H1 (cell line): ENCODE results near the gene ANAPC2. TPM values are rescaled to one million over a fixed set of nuclear protein-coding genes. Genes with fewer than 3 reads are reported as not detected.

Experiments used
- CTCF ChIA-PET: fragments of 300-600 bp; sonication (Branson Sonifier 250); formaldehyde crosslinking; loops from one replicate; lab custom pipeline; 2021; ENCODE audit not compliant: partially characterized antibody; lab: Charles Lee
- POLR2A ChIA-PET: fragments of 300-600 bp; sonication (Branson Sonifier 250); formaldehyde crosslinking; loops from one replicate; lab custom pipeline; 2021; ENCODE audit warnings: inconsistent platforms; ENCODE audit not compliant: partially characterized antibody; lab: Charles Lee
- DNase-seq, 2 experiments: peaks; one replicate each; pipeline versions ENCODE4 v3.0.0 to v3.0.0-alpha.2; 2010 to 2022; ENCODE audit warnings: low spot score in 2 of 2, low read depth in 1 of 2, mixed read lengths in 1 of 2
- FAIRE-seq: peaks from 2 replicates; lab custom pipeline; 2011; peaks lifted over from hg19 to GRCh38; lab: Jason Lieb, UNC
- H2AFZ ChIP-seq: 2 replicates; pipeline ENCODE4 v1.8.1; 2012; ENCODE audit warnings: low read length, inconsistent platforms
- H2AK5ac ChIP-seq: 2 replicates; pipeline ENCODE4 v1.6.1; 2013; ENCODE audit warnings: low read depth, low read length
- H2BK120ac ChIP-seq: replicated peaks from 2 replicates; pipeline ENCODE3; 2013; ENCODE audit warnings: low read depth, low read length, inconsistent platforms
- H2BK12ac ChIP-seq: 2 replicates; pipeline ENCODE4 v1.6.1; 2013; ENCODE audit warnings: low read depth, low read length
- H2BK15ac ChIP-seq: 2 replicates; pipeline ENCODE4 v1.6.1; 2013; ENCODE audit warnings: low read length
- H2BK20ac ChIP-seq: 2 replicates; pipeline ENCODE4 v1.6.1; 2013; ENCODE audit warnings: low read length
- H2BK5ac ChIP-seq: 2 replicates; pipeline ENCODE4 v1.6.1; 2013; ENCODE audit warnings: low read depth, low read length
- H3K14ac ChIP-seq: 2 replicates; pipeline ENCODE4 v1.6.1; 2013; ENCODE audit warnings: inconsistent platforms; ENCODE audit not compliant: insufficient read length
- H3K18ac ChIP-seq: 2 replicates; pipeline ENCODE4 v1.6.1; 2013; ENCODE audit warnings: low read length; ENCODE audit errors: extremely low read depth
- H3K23ac ChIP-seq: 2 replicates; pipeline ENCODE4 v1.6.1; 2013; ENCODE audit warnings: inconsistent platforms; ENCODE audit not compliant: insufficient read length
- H3K23me2 ChIP-seq: 2 replicates; pipeline ENCODE4 v1.6.1; 2013; ENCODE audit warnings: low read depth, low read length
- H3K27ac ChIP-seq: 2 replicates; pipeline ENCODE4 v1.6.1; 2011; ENCODE audit warnings: low read depth, low read length, inconsistent platforms
- H3K27me3 ChIP-seq, 4 experiments: replicated peaks in 1 of 4; 1 replicate in 1 of 4; 2 replicates in 3 of 4; pipeline versions ENCODE4 v1.6.1 to v1.8.1; 2011 to 2013; ENCODE audit warnings: low read length in 3 of 4, mild to moderate bottlenecking in 3 of 4, inconsistent platforms in 2 of 4, mixed read lengths in 2 of 4, moderate library complexity in 1 of 4; ENCODE audit not compliant: control insufficient read depth in 3 of 4, insufficient read depth in 3 of 4; ENCODE audit errors: extremely low read depth in 1 of 4
- H3K36me3 ChIP-seq, 4 experiments: 2 replicates each; pipeline versions ENCODE4 v1.6.1 to v1.8.1; 2011 to 2013; ENCODE audit warnings: mild to moderate bottlenecking in 4 of 4, low read length in 3 of 4, moderate library complexity in 2 of 4, control low read depth in 1 of 4, inconsistent platforms in 1 of 4; ENCODE audit not compliant: insufficient read depth in 4 of 4, control insufficient read depth in 2 of 4
- H3K4ac ChIP-seq: replicated peaks from 2 replicates; pipeline ENCODE3; 2013; ENCODE audit warnings: low read length, low read depth, mixed read lengths, inconsistent platforms; ENCODE audit not compliant: insufficient read length
- H3K4me1 ChIP-seq, 4 experiments: replicated peaks in 1 of 4; 1 replicate in 1 of 4; 2 replicates in 3 of 4; pipeline versions ENCODE4 v1.6.1 to v1.8.1; 2011 to 2013; ENCODE audit warnings: low read length in 3 of 4, inconsistent platforms in 2 of 4, mixed read lengths in 1 of 4; ENCODE audit not compliant: insufficient read depth in 4 of 4, control insufficient read depth in 3 of 4
- H3K4me2 ChIP-seq, 2 experiments: 2 replicates each; pipeline versions ENCODE4 v1.6.1 to v1.8.1; 2011 to 2013; ENCODE audit warnings: low read depth in 2 of 2, low read length in 2 of 2, control low read depth in 1 of 2, inconsistent platforms in 1 of 2, mild to moderate bottlenecking in 1 of 2; ENCODE audit not compliant: insufficient read depth in 1 of 2
- H3K4me3 ChIP-seq, 4 experiments: fragments of 200-600, 300-600 bp in 1 of 4; sonication (generic), shearing (Covaris generic), sonication (Bioruptor Twin) in 1 of 4; 2 replicates each; pipeline versions ENCODE4 v1.5.1 to v1.8.1; 2011 to 2016; ENCODE audit warnings: low read length in 4 of 4, low read depth in 3 of 4, control low read depth in 2 of 4, inconsistent platforms in 2 of 4, mild to moderate bottlenecking in 2 of 4, mixed read lengths in 1 of 4, moderate library complexity in 1 of 4; ENCODE audit not compliant: insufficient read depth in 2 of 4; ENCODE audit errors: extremely low read depth in 1 of 4
- H3K56ac ChIP-seq: replicated peaks from 2 replicates; pipeline ENCODE3; 2013; ENCODE audit warnings: low read depth, mild to moderate bottlenecking, mixed read lengths, low read length, inconsistent platforms; ENCODE audit not compliant: insufficient read length
- H3K79me1 ChIP-seq: 2 replicates; pipeline ENCODE4 v1.6.1; 2013; ENCODE audit warnings: low read depth, low read length, control low read depth
- H3K79me2 ChIP-seq, 2 experiments: 2 replicates each; pipeline versions ENCODE4 v1.6.1 to v1.8.1; 2012 to 2013; ENCODE audit warnings: low read length in 2 of 2, mild to moderate bottlenecking in 2 of 2, inconsistent platforms in 1 of 2; ENCODE audit not compliant: insufficient read depth in 2 of 2, control insufficient read depth in 1 of 2
- H3K9ac ChIP-seq, 4 experiments: replicated peaks in 1 of 4; 1 replicate in 1 of 4; 2 replicates in 3 of 4; pipeline versions ENCODE4 v1.6.1 to v1.8.1; 2011 to 2013; ENCODE audit warnings: low read depth in 3 of 4, low read length in 3 of 4, control low read depth in 2 of 4, mild to moderate bottlenecking in 2 of 4, moderate library complexity in 2 of 4, inconsistent platforms in 1 of 4; ENCODE audit errors: extremely low read depth in 1 of 4
- H3K9me3 ChIP-seq, 2 experiments: 2 replicates each; pipeline versions ENCODE4 v1.6.1 to v1.8.1; 2012 to 2013; ENCODE audit warnings: mild to moderate bottlenecking in 2 of 2, moderate library complexity in 2 of 2, control low read depth in 1 of 2, inconsistent platforms in 1 of 2, low read depth in 1 of 2, low read length in 1 of 2, mixed read lengths in 1 of 2; ENCODE audit not compliant: insufficient read depth in 2 of 2
- H4K20me1 ChIP-seq, 2 experiments: replicated peaks in 1 of 2; 2 replicates each; pipeline versions ENCODE3 to v1.8.1; 2011 to 2013; ENCODE audit warnings: inconsistent platforms in 2 of 2, low read length in 2 of 2, mild to moderate bottlenecking in 1 of 2; ENCODE audit not compliant: insufficient read depth in 2 of 2, control insufficient read depth in 1 of 2
- H4K5ac ChIP-seq: 2 replicates; pipeline ENCODE4 v1.6.1; 2013; ENCODE audit warnings: low read length, low read depth, mixed read lengths, inconsistent platforms; ENCODE audit not compliant: insufficient read length
- H4K8ac ChIP-seq: 2 replicates; pipeline ENCODE4 v1.8.0; 2013; ENCODE audit warnings: mild to moderate bottlenecking, moderate library complexity, low read length, inconsistent platforms; ENCODE audit not compliant: insufficient read depth; ENCODE audit errors: extremely low read depth
- H4K91ac ChIP-seq: replicated peaks from 2 replicates; pipeline ENCODE3; 2013; ENCODE audit warnings: low read length, mixed read lengths, inconsistent platforms; ENCODE audit not compliant: insufficient read length
- ASH2L ChIP-seq: fragments of 200-600, 300-600 bp; sonication (generic); IDR thresholded peaks from one replicate; pipeline ENCODE4 v1.7.1; 2017; ENCODE audit warnings: low read length
- CTBP2 ChIP-seq: IDR thresholded peaks from 2 replicates; pipeline ENCODE4 v1.7.0; 2011; ENCODE audit warnings: borderline replicate concordance, mild to moderate bottlenecking, moderate library complexity, mixed read lengths, low read length; ENCODE audit not compliant: insufficient read depth, insufficient read length
- EGR1 ChIP-seq: IDR thresholded peaks from 2 replicates; pipeline ENCODE4 v1.6.1; 2011; ENCODE audit warnings: low read depth, low read length, borderline replicate concordance
- GTF2F1 ChIP-seq: IDR thresholded peaks from 2 replicates; pipeline ENCODE4 v1.6.1; 2012; ENCODE audit warnings: low read depth, low read length, improper control_type of control experiment, borderline replicate concordance
- NANOG ChIP-seq: IDR thresholded peaks from 2 replicates; pipeline ENCODE4 v1.6.1; 2011; ENCODE audit warnings: low read length, low read depth, mild to moderate bottlenecking, inconsistent platforms; ENCODE audit not compliant: insufficient read depth, poor library complexity, severe bottlenecking
- POLR2A ChIP-seq, 2 experiments: IDR thresholded peaks; 1 replicate in 1 of 2; 2 replicates in 1 of 2; pipeline ENCODE4 v1.6.1; 2011; ENCODE audit warnings: low read depth in 2 of 2, low read length in 2 of 2, mild to moderate bottlenecking in 2 of 2; ENCODE audit errors: control extremely low read depth in 1 of 2
- RNF2 ChIP-seq: fragments of 200-900, 300-1000 bp; sonication (generic); IDR thresholded peaks from 2 replicates; pipeline ENCODE4 v1.7.1; 2016; ENCODE audit warnings: borderline replicate concordance, low read depth, mild to moderate bottlenecking, antibody characterized with exemption, low read length; ENCODE audit not compliant: poor library complexity, severe bottlenecking; ENCODE audit errors: missing control alignments
- USF2 ChIP-seq: IDR thresholded peaks from 2 replicates; pipeline ENCODE4 v1.6.1; 2011; ENCODE audit warnings: low read length, improper control_type of control experiment
- WGBS, 2 experiments: shearing (Covaris generic) in 1 of 2; methylation state at CpG; one replicate each; pipeline versions ENCODE4 v1.1.6 to v1.1.7; 2013 to 2015; ENCODE audit warnings: low lambda C conversion rate in 2 of 2, mixed read lengths in 2 of 2, inconsistent platforms in 1 of 2, low coverage in 1 of 2, missing lambda C conversion rate in 1 of 2; ENCODE audit not compliant: insufficient replicate concordance in 2 of 2, insufficient coverage in 1 of 2, insufficient read length in 1 of 2; ENCODE audit errors: extremely low coverage in 1 of 2, missing lambda C conversion rate in 1 of 2; 5-methylcytosine and 5-hydroxymethylcytosine counted together
- polyA plus RNA-seq, 7 experiments: library from polyadenylated mRNA; depleted of rRNA in 3 of 7; stranded (reverse) in 5 of 7; unstranded in 2 of 7; fragments of >200 nt in 5 of 7; fragments of 200-250 nt in 2 of 7; gene quantifications; 1 replicate in 5 of 7; 2 replicates in 1 of 7; 4 replicates in 1 of 7; pipeline versions ENCODE4 v1.2.1 to v1.2.3, GENCODE V29; 2011 to 2013; ENCODE audit warnings: missing spikeins in 2 of 7, mixed read lengths in 2 of 7
- total RNA-seq: library from RNA; stranded (reverse); fragmentation: NEBNext Ultra II Directional; extraction: Animal tissue kit (Norgen Biotek cat#: 25700); gene quantifications from 2 replicates; pipeline ENCODE4 v1.2.1, GENCODE V29; 2021

Gene ANAPC2
- total and polyA plus RNA-seq, 2 of the 8 experiments (the other 6 are each of a cell fraction or from before 2014, with no cell fraction given), result 30.2 to 37.7 TPM

GRCh38 chr9:137219757-137220316 lies 31.5 kb upstream of the ANAPC2 start:
- ChIA-PET POLR2A (interaction anchor here (0.8 to 69.9 kb wide), 10 partner anchors 12 to 164 kb away, joined by 3 to 1462 read pairs (median 4); partner anchors contain the start of genes NDOR1, NELFB, STPG3 and TMEM203), CTCF (interaction anchor here (0.7 to 20.2 kb wide), 5 partner anchors 10 to 272 kb away, joined by 3 to 204 read pairs (median 3); partner anchors contain the start of genes ANAPC2 and SSNA1)
- Histone ChIP-seq H4K20me1 (peaks cover 0 to 9% of the 10 kb centered on the region in 2 experiments), H3K27me3 (no peaks in the 10 kb centered on the region; a peak in 2 of 7 replicates), H4K91ac (no peak overlapping the region), H3K56ac (no peak overlapping the region), H3K14ac (no peak overlapping the region), H3K4me2 (no peak overlapping the region), H3K27ac (no peak overlapping the region), H3K23ac (no peak overlapping the region), H4K5ac (no peak overlapping the region), H3K4me1 (peaks cover 0 to 15% (median 10%) of the 10 kb centered on the region in 4 experiments; a peak in 5 of 7 replicates), H2BK5ac (no peak overlapping the region), H3K4me3 (no peak overlapping the region), H3K9ac (no peak overlapping the region), H3K23me2 (peaks cover 18% of the 10 kb centered on the region; the same call in 1 of the 2 replicates), H3K9me3 (no peaks in the 10 kb centered on the region), H3K4ac (no peak overlapping the region), H2BK12ac (no peak overlapping the region), H2AFZ (no peak overlapping the region), H3K36me3 (peaks cover 0 to 17% (median 4%) of the 10 kb centered on the region in 4 experiments; a peak in 6 of 8 replicates), H2BK120ac (no peak overlapping the region), H3K18ac (no peak overlapping the region), H2BK20ac (no peak overlapping the region), H2BK15ac (no peak overlapping the region), H2AK5ac (no peak overlapping the region), H3K79me1 (no peaks in the 10 kb centered on the region), H3K79me2 (no peaks in the 10 kb centered on the region), H4K8ac (no peak overlapping the region; the same call in 1 of the 2 replicates)
- no peak for DNase-seq
- WGBS, 2 experiments, result 94% methylated on average over 10 of the region's 10 CpGs; no CpG with 5 or more reads in 1 of the 2 experiments
- no peak for FAIRE-seq
- TF ChIP-seq POLR2A (IDR thresholded peaks at IDR 0.05; ENCODE audit: control extremely low read depth in 1 of 2, low read depth in 2 of 2, low read length in 2 of 2) (no peak), ASH2L (no peak), USF2 (no peak), EGR1 (no peak), NANOG (no peak), RNF2 (no peak), CTBP2 (no peak), GTF2F1 (no peak)
